PC-3 (cell line): Measurements from ENCODE around the gene CFAP210.

Experiments
- CTCF ChIP-seq: fragments of 300-600 bp; sonication (generic); conservative IDR thresholded peaks from 2 replicates; pipeline ENCODE4 v1.5.1; 2017; ENCODE audit warnings: antibody characterized with exemption, low read depth, mild to moderate bottlenecking, low read length
- EZH2 ChIP-seq: fragments of 300-600 bp; sonication (generic); IDR thresholded peaks from one replicate; pipeline ENCODE4 v1.6.1; 2017; ENCODE audit warnings: antibody characterized with exemption, mild to moderate bottlenecking, low read length; ENCODE audit not compliant: unreplicated experiment
- EZH2phosphoT487 ChIP-seq: fragments of 300-600 bp; sonication (generic); IDR thresholded peaks from 2 replicates; pipeline ENCODE4 v1.6.1; 2018; ENCODE audit warnings: mild to moderate bottlenecking, antibody characterized with exemption, low read length, borderline replicate concordance

GRCh38 chr2:169664600-169664977 is 29.6 kb downstream of the CFAP210 start:
- TF ChIP-seq CTCF (no peak), EZH2phosphoT487 (no peak), EZH2 (no peak)
